Nucleus accumbens (tissue), 56 donors: ENCODE results near the gene AIF1.
A peak's percentile ranks its signal among the peaks of the same experiment; 100 is the strongest.

Experiments used
- DNase-seq, 56 donors: peaks; one replicate each; lab custom pipeline; 2025; lab: John Stamatoyannopoulos, UW

Gene AIF1

GRCh38 chr6:31639449-31639861, 24.4 kb downstream of the AIF1 start:
- DNase-seq = no peak

DNA sequence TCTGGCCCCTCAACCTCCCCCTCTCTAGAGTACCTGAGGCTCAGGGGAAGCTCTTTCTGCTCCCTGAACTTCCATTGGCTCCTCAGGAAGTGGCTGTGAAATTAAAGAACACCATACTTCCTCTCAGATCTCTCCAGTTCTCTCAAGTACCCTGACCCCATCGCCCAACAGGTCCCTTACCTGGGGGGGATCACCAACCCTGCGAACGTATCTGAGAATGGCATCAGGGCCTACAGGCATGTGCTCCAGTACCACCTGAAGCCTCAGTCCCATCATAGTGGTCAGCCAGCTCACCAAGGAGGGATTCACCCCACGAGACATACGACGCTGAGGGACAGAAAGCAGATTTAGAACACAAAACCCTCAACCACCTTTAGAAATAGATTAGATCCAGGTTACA, 25.6 kb downstream of the AIF1 start:
- DNase-seq = no peak

DNA sequence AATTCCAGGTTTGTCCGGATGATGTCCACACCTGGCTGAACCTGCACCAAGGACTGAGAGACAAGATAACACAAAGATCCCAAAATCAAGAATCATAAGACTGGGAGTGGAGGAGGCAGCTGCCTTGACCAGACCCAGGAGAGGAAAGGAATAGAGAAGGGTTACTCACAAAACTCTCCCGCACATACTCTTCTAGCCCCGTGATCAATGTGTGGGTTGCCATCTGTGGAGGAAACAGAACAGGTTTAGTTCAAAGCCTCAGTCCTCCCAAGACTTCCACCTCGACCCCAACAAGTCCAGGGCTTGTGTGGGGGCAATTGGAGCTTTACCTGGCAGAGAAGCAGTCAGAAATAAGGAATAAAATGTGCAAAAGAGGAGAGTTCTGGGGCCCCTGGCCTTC, 26.3 kb downstream of the AIF1 start:
- DNase-seq = no peak

DNA sequence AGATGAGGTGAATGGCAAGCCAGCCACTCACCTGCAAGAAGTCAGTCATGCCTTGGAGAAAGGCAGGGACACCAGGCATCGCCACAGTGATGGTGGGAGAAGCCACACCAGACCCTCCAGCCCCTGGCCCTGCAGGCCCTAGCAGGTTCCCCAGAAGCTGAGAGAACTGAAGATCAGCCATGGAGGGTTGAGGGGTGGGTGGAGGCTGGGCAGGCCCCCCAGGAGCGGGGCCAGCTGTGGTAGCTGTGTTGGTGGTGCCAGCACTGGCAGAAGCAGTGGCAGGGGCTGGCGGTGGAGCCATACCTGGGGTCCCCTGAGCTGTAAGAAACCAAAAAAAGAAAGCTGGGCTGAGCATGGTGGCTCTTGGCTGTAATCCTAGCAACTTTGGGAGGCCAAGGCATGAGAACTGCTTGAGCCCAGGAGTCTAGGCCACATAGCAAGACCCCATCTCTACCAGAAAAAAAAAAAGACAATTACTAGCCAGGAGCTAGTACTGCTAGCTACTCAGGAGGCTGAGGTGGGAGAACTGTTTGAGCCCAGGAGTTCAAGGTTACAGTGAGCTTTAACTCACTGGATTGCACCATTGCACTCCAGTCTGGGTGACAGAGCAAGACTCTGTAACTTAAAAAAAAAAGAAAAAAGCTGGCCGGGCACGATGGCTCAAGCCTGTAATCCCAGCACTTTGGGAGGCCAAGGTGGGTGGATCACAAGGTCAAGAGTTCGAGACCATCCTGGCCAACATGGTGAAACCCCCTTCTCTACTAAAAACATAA, 27.9 kb downstream of the AIF1 start:
- no peak for DNase-seq

DNA sequence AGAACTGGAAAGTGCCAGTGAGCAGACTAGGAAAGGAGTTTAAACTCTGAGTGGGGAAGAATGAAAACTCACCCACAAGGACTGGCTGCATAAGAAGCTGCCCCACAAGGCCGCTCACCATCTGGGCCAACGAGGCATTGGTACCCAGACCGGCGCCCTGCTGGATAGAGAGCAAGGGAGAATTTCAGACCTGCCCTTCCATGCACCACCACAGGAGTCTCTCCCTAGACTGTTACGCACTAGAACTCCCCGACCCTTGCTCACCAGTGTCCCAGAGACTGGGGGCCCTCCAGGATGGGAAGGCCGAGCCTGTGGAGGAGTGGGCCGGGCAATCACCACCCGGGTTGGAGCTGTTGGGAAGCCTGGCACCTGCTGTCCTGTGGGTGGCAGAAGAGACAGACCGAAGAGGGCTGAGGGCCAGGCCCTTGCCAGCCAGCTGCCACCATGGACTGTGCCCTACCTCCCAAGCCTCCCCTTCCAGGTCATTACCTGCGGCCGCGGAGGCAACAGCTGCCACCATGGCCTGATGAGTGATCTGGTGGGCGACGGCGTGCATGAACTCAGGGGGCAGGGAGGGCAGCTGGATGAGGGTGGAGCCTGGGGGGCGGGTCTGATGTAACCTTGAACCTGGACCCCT, 28.9 kb downstream of the AIF1 start:
- no peak for DNase-seq

DNA sequence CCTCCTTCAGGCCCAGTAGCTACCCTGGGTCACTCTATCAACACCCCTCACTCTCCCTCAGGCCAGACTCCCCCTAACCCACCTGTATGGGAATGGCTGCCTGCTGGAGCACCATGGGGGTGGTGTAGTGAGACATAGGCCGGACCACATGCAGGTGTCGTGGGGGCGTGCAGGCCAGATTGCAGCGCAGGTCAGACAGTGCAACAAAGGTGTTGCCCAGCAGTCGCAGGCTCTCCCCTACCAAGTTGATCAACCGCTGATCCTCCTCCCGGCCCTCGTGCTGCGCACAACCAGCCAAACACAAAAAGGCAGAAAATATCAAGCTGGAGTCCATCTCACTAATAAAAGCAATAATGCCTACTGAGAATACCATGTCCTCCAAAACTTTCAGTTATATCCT, 30.3 kb downstream of the AIF1 start:
- DNase-seq = no peak

DNA sequence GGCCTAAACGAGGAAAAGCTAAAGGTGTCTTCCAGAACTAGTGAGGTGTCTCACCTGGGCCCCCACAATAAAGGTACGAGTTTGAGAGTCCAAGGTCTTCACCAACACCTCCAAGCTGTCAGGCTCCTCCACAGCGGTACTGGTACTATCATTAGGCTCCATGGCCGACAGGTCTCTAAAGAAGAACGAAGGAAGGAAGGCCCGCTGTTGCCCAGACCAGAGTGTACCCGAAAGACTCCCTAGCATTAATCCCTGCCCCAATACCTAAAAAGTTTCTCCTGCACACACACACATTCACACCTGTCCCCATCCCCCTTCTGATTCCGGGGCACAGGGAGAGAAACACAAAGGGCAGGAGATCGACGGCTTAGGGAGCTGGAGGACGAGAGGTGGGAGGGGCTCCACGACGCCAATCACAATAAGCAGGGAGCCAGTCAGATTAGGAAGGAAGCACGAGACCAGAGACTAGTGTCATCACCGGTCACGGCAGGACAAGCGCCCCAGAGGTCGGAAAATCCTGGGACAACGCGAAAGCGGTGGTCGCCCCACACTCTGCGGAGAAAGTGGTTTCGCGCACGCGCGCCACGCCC, 36.7 kb downstream of the AIF1 start:
- peak in 3 of 56 donors; percentile 37 to 80 (median 78) for DNase-seq

GRCh38 chr6:31652925-31653724, 38.1 kb downstream of the AIF1 start:
- peak in 37 of 56 donors; percentile 60 to 97 (median 89) for DNase-seq

GRCh38 chr6:31654574-31655348, 39.7 kb downstream of the AIF1 start:
- DNase-seq = no peak

DNA sequence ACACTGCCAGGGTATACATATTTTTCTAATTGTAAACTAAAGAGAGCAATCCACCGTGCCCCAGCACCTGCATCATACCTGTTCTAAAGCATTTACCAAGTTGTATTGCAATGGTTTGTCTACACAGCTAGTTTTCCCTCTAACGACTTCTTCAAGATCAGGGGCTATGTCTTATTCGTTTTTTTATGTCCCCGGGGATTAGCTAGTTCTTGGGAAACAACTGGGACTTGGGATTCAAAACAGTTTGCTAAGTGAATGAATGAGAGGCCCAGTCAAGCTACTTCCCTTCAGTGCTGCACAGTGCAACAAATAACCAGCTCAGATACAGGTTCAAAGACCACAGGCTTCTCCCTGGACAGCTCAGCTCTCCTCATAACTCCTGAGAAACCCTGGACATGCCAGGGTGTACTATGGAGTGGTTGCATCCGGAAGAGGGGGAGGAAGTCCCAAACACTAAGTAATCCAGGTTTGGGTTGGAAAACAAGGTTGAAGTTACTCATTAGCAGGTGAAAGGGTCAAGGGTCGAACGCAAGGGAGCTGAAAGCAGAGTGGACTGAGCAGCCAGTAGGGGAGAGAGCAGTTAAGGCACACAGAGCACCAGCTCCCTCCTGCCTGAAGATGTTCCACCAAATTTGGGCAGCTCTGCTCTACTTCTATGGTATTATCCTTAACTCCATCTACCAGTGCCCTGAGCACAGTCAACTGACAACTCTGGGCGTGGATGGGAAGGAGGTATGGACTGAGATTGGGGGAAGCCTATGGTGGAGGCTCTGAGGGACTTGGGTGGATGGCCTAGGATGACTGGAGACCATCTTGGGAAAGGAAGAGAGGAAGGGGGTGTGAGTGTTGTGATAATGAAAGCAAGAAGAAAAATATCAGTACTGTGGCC, 40.6 kb downstream of the AIF1 start, which contains the start of gene APOM:
APOM (plus strand) TSS at position 546 of the 889 bp plus-strand sequence; CDS start at position 619, 73 bp downstream.
- DNase-seq = no peak

DNA sequence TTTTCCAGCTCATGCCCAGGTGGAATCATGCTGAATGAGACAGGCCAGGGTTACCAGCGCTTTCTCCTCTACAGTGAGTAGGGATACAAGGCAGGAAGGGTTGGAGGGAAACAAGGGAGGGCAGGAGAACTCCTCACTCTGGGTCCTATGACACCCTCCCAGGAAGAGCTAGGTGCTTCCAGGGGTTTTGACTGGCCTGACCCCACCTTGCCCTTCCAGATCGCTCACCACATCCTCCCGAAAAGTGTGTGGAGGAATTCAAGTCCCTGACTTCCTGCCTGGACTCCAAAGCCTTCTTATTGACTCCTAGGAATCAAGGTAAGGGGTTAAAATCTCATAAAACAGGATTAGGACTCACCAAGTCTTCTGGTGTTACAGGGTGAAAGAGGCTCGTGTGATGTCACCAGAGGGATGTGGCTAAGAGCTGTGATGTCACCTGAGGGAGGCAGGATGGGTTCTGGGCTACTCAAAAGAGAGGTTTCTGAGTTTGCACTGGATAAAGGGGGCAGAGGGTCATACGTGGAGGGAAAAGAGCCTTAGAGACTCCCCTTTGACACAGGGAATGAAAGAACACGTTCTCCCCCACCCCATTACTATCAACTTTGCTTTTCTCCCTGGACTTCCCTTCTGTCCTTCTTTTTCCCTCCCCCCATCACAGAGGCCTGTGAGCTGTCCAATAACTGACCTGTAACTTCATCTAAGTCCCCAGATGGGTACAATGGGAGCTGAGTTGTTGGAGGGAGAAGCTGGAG, 42.5 kb downstream of the AIF1 start:
- no peak for DNase-seq

DNA sequence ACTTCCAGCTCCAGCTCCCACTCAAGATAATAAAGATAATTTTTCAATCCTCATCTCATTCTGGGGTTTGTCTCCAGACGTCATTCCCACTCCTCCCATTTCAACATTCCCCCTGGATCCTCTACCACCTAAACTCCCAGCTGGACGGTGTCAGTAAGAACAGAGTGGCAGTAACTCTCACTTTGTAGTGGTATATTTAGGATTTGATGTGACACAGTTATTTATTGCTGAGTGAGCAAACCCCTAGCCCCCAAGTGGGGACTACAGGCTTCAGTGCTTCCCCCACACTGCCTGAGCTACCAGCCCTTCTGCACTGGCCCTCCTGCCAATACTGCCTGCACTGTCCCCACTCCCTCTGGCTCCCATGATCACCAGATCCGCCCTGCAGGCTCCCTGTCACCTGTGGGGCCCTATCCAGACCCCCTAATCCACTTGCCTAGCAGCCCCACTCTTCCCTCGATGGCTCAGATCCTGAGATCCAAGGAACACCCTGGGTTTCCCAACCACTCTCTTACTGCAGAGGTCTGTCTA, 43.2 kb downstream of the AIF1 start:
- DNase-seq = no peak

GRCh38 chr6:31658983-31659648, 44.1 kb downstream of the AIF1 start:
- no peak for DNase-seq

- peak in 1 of 56 donors; percentile 29 for DNase-seq
Observed at GRCh38 chr6:31659649-31660380, 44.8 kb downstream of the AIF1 start.

- DNase-seq = peak in 54 of 56 donors; percentile 18 to 88 (median 62)
Observed at GRCh38 chr6:31660381-31661261, 45.6 kb downstream of the AIF1 start, which contains the start of gene C6orf47. Gene C6orf47, minus strand, starts transcription at chr6:31660778. Its CDS starts 831 bp downstream, at chr6:31659947.
